ENCODE measurements around the gene F2R.

GRCh38 chr5:76694317-76694716 lies 21.6 kb upstream of the F2R start:
- TF ChIP-seq, protein P1, sequence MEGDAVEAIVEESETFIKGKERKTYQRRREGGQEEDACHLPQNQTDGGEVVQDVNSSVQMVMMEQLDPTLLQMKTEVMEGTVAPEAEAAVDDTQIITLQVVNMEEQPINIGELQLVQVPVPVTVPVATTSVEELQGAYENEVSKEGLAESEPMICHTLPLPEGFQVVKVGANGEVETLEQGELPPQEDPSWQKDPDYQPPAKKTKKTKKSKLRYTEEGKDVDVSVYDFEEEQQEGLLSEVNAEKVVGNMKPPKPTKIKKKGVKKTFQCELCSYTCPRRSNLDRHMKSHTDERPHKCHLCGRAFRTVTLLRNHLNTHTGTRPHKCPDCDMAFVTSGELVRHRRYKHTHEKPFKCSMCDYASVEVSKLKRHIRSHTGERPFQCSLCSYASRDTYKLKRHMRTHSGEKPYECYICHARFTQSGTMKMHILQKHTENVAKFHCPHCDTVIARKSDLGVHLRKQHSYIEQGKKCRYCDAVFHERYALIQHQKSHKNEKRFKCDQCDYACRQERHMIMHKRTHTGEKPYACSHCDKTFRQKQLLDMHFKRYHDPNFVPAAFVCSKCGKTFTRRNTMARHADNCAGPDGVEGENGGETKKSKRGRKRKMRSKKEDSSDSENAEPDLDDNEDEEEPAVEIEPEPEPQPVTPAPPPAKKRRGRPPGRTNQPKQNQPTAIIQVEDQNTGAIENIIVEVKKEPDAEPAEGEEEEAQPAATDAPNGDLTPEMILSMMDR (IDR thresholded peaks at IDR 0.05) = no peak
- TF ChIP-seq POLR2A (IDR thresholded peaks at IDR 0.05) = no peak
